Ishikawa (cell line): ENCODE data around the gene F13A1.

ENCODE experiments used
- CEBPB ChIP-seq: IDR thresholded peaks from 2 replicates; pipeline ENCODE4 v1.6.1; 2012
- CREB1 ChIP-seq: IDR thresholded peaks from 2 replicates; pipeline ENCODE4 v1.6.1; 2012; ENCODE audit warnings: low read depth
- EP300 ChIP-seq: IDR thresholded peaks from 2 replicates; pipeline ENCODE4 v1.6.1; 2012; ENCODE audit warnings: borderline replicate concordance
- FOXM1 ChIP-seq: IDR thresholded peaks from 2 replicates; pipeline ENCODE4 v1.6.1; 2012; ENCODE audit warnings: low read depth, borderline replicate concordance
- RAD21 ChIP-seq: IDR thresholded peaks from 2 replicates; pipeline ENCODE4 v1.6.1; 2012; ENCODE audit warnings: low read depth
- REST ChIP-seq: IDR thresholded peaks from 2 replicates; pipeline ENCODE4 v1.6.1; 2012; ENCODE audit warnings: low read depth, mild to moderate bottlenecking
- TAF1 ChIP-seq: IDR thresholded peaks from 2 replicates; pipeline ENCODE4 v1.6.1; 2012; ENCODE audit warnings: low read depth, mild to moderate bottlenecking
- TCF12 ChIP-seq: IDR thresholded peaks from 2 replicates; pipeline ENCODE4 v1.6.1; 2012; ENCODE audit warnings: low read depth
- TEAD4 ChIP-seq: IDR thresholded peaks from 2 replicates; pipeline ENCODE4 v1.6.1; 2012

- TF ChIP-seq EP300 = no peak
- no peak for TF ChIP-seq CEBPB
- no peak for TF ChIP-seq FOXM1
- TF ChIP-seq RAD21 = no peak
- TF ChIP-seq TAF1 = no peak
- no peak for TF ChIP-seq TCF12
- no peak for TF ChIP-seq REST
- no peak for TF ChIP-seq TEAD4
- no peak for TF ChIP-seq CREB1
Measured at GRCh38 chr6:6227896-6228295, 92.6 kb downstream of the F13A1 start.
